Adrenal gland (tissue), 12 donors: ENCODE results near the gene HDAC4. TPM values are rescaled to one million over a fixed set of nuclear protein-coding genes. Genes with fewer than 3 reads are reported as not detected.

ENCODE experiments used
- DNase-seq, 7 donors: peaks; one replicate each; pipeline ENCODE4 v3.0.0-alpha.2; 2019 to 2020
- H3K27ac ChIP-seq, 5 donors: fragments of 200-600 bp; sonication (generic) in 4 of 5; 1 replicate in 3 of 5; 2 replicates in 2 of 5; pipeline versions ENCODE4 v1.5.1 to v1.8.0; 2016 to 2020; ENCODE audit warnings: mild to moderate bottlenecking in 1 of 5
- H3K27me3 ChIP-seq: fragments of 200-600 bp; 2 replicates; pipeline ENCODE4 v1.8.0; 2021
- H3K36me3 ChIP-seq, 2 donors: fragments of 200-600 bp; replicated peaks in 1 of 2; 1 replicate in 1 of 2; 2 replicates in 1 of 2; pipeline versions ENCODE4 v1.5.1 to v1.8.0; 2018 to 2022
- H3K4me1 ChIP-seq, 2 donors: fragments of 200-600 bp; replicated peaks in 1 of 2; 1 replicate in 1 of 2; 2 replicates in 1 of 2; pipeline versions ENCODE4 v1.5.1 to v1.8.0; 2018 to 2021
- H3K4me3 ChIP-seq, 4 donors: fragments of 200-600 bp; sonication (generic) in 3 of 4; one replicate each; pipeline ENCODE4 v1.5.1; 2016 to 2018
- H3K9me3 ChIP-seq, 3 donors: fragments of 200-600 bp; sonication (generic) in 1 of 3; replicated peaks in 1 of 3; 1 replicate in 2 of 3; 2 replicates in 1 of 3; pipeline versions ENCODE4 v1.5.1 to v1.8.0; 2016 to 2021
- POLR2A ChIP-seq, 2 donors: fragments of 450-650 bp; IDR thresholded peaks; one replicate each; pipeline ENCODE4 v1.6.1; 2017; ENCODE audit warnings: antibody characterized with exemption in 2 of 2, mild to moderate bottlenecking in 2 of 2, moderate library complexity in 1 of 2
- WGBS, 4 donors: extraction: QIAGEN DNeasy Blood & Tissue Kit in 2 of 4; methylation state at CpG; one replicate each; pipeline versions ENCODE4 v1.1.5 to v1.1.7; 2013 to 2017; 5-methylcytosine and 5-hydroxymethylcytosine counted together
- intact Hi-C, 2 donors: fragments of 100-400 bp; cut with DNase I; formaldehyde crosslinking; loops; one replicate each; pipeline versions ENCODE4 v1.14.1 to v1.15.0; 2022 to 2023
- polyA plus RNA-seq, 3 donors: library from polyadenylated mRNA; stranded (reverse); fragments of 200-250 nt in 2 of 3; fragments of 350-450 nt in 1 of 3; fragmentation: Illumina TruSeq in 1 of 3; extraction: RNeasy Lipid Tissue Mini Kit (QIAGEN cat#74804) in 1 of 3; gene quantifications; one replicate each; pipeline ENCODE4 v1.2.3, GENCODE V29; 2013 to 2014
- total RNA-seq, 9 donors: library from RNA; depleted of rRNA in 4 of 9; stranded (reverse); fragments of >200 nt in 4 of 9; fragments of 120-200 nt in 1 of 9; fragmentation: NEBNext Ultra II Directional in 1 of 9; extraction: Animal tissue kit (Norgen Biotek cat#: 25700) in 1 of 9; gene quantifications; one replicate each; pipeline versions ENCODE4 v1.1.0 to v1.2.4, GENCODE V29; 2013 to 2023
- TF ChIP-seq, protein P1 (sequence below), 6 experiments: fragments of 450-650 bp in 4 of 6; fragments of 200-600 bp in 2 of 6; sonication (generic) in 1 of 6; IDR thresholded peaks; 1 replicate in 5 of 6; 2 replicates in 1 of 6; pipeline versions ENCODE4 v1.5.1 to v1.8.0; 2016 to 2021; ENCODE audit warnings: antibody characterized with exemption in 6 of 6, mild to moderate bottlenecking in 2 of 6, moderate library complexity in 1 of 6
- donor health status: healthy with polysubstance abuse.
- donor health status: Bipolar disorder and iron deficiency.
- donor health status: DM: yes; HTN: yes; CAD: no.
- donor health status: DM: no; HTN: no; CAD: no.
- donor health status: DM: no; HTN: no; CAD: no.
- donor health status: DM: yes; HTN: yes; CAD: no.

Gene HDAC4
- total and polyA plus RNA-seq, 12 donors, result 8.3 to 88.9 (median 28.7) TPM

DNA sequence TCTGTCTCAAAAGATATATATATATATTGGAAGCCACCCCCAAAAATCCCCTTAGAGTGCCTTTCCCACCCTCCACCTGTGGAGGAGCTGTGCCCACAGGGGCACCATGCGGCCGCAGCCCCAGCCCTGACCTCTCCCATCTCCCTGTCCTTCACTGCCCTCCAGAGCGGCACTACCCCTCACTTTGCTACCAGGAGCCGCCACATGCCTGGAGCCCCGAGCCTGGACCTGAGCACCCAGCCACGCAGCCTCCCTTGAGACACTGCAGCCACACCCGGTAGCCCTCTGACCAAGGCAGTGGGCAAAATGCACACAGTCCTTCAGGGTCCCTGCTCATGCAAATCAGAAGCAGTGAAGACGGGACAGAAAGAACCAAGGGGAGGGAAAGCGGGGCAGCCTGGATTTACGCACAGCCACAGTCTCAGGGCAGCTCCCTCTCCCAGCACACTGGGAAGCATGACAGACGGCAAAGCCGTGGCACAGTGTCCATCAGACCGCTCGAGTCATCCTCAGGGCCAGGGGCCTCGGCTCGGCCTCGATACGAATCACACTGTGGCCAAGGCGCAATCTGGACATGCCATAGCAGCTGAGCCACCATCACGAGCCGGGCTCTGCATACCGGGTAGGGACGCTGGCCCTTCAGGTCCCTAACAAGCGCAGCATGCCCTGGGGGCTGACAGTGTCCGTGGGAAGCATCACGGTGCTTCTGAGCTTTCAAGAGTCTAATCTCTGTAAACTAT, 10.1 kb downstream of the HDAC4 start:
- Histone ChIP-seq H3K27ac (peak overlapping the region in 3 of 5 donors; percentile 21 to 79 (median 69)), H3K4me1 (peaks cover 15 to 52% of the 10 kb centered on the region in 2 donors)
- intact Hi-C loops, result loop anchor here (10.0 kb wide), 3 partner anchors 76 to 246 kb away; no protein-coding TSS in a partner anchor

DNA sequence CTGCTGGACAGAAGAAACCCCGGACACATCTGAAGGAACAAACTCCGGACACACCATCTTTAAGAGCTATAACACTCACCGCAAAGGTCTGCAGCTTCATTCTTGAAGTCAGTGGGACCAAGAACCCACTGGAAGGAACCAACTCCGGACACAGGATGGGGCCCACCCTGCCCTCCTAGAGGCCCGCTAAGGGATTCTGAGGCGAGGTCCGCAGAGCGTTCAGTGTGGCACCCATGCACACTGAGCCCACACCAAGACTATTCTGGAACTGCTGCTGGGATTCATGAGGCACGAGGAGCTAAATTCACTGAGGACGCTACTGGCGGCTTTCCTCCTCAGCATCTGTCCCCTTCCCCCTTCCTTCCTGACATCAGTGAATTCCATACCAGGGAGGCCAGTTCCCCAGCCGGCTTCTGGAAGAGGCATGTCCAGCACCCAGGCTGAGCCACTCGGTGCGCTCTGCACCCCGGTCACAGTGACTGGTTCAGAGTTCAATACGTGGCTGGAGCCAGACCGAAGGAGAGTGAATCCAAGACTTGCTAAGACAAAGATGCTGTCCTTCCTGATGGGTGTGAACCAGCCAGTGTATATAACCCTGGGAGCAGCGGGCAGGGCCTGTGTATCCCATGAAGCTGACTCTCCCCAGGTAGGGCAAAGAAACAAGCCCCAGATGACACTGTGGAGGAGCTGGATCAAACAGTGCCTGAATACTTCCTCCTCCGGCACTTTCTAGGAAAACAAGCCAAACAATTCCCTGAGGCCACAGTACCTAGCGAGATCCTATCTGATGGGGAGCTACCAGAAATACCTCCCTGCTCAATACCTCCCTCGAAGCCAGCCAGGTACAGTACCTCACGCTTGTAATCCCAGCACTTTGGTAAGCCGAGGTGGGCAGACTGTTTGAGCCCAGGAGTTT, 11.1 kb downstream of the HDAC4 start:
- Histone ChIP-seq H3K27me3 (no peaks in the 10 kb centered on the region), H3K9me3 (no peaks in the 10 kb centered on the region), H3K36me3 (no peaks in the 10 kb centered on the region), H3K4me3 (no peak overlapping the region), H3K27ac (peak overlapping the region in 2 of 5 donors; percentile 69 to 79), H3K4me1 (peaks cover 15 to 41% of the 10 kb centered on the region in 2 donors)
- DNase-seq, result no peak
- 96 to 98% (median 97%) methylated on average over 14 to 23 of the region's 23 CpGs for WGBS, 4 donors
- TF ChIP-seq, protein P1, sequence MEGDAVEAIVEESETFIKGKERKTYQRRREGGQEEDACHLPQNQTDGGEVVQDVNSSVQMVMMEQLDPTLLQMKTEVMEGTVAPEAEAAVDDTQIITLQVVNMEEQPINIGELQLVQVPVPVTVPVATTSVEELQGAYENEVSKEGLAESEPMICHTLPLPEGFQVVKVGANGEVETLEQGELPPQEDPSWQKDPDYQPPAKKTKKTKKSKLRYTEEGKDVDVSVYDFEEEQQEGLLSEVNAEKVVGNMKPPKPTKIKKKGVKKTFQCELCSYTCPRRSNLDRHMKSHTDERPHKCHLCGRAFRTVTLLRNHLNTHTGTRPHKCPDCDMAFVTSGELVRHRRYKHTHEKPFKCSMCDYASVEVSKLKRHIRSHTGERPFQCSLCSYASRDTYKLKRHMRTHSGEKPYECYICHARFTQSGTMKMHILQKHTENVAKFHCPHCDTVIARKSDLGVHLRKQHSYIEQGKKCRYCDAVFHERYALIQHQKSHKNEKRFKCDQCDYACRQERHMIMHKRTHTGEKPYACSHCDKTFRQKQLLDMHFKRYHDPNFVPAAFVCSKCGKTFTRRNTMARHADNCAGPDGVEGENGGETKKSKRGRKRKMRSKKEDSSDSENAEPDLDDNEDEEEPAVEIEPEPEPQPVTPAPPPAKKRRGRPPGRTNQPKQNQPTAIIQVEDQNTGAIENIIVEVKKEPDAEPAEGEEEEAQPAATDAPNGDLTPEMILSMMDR (IDR thresholded peaks at IDR 0.05), result no peak
- TF ChIP-seq POLR2A (IDR thresholded peaks at IDR 0.05), result no peak
- intact Hi-C loops, result loop anchor here (5.0 to 10.0 kb wide), 4 partner anchors 52 to 245 kb away; no protein-coding TSS in a partner anchor

More for the DNA sequence above, 10.1 kb downstream of the HDAC4 start:
- Histone ChIP-seq H3K9me3 (no peaks in the 10 kb centered on the region), H3K27me3 (no peaks in the 10 kb centered on the region), H3K36me3 (no peaks in the 10 kb centered on the region), H3K4me3 (no peak overlapping the region)
- WGBS, 4 donors, result 50 to 56% (median 55%) methylated on average over 20 to 26 of the region's 26 CpGs
- no peak for TF ChIP-seq POLR2A (IDR thresholded peaks at IDR 0.05)
- TF ChIP-seq, protein P1 (IDR thresholded peaks at IDR 0.05), result peak in 1 of 6 experiments; percentile 15
- DNase-seq, result peak in 5 of 7 donors; percentile 41 to 74 (median 53)

DNA sequence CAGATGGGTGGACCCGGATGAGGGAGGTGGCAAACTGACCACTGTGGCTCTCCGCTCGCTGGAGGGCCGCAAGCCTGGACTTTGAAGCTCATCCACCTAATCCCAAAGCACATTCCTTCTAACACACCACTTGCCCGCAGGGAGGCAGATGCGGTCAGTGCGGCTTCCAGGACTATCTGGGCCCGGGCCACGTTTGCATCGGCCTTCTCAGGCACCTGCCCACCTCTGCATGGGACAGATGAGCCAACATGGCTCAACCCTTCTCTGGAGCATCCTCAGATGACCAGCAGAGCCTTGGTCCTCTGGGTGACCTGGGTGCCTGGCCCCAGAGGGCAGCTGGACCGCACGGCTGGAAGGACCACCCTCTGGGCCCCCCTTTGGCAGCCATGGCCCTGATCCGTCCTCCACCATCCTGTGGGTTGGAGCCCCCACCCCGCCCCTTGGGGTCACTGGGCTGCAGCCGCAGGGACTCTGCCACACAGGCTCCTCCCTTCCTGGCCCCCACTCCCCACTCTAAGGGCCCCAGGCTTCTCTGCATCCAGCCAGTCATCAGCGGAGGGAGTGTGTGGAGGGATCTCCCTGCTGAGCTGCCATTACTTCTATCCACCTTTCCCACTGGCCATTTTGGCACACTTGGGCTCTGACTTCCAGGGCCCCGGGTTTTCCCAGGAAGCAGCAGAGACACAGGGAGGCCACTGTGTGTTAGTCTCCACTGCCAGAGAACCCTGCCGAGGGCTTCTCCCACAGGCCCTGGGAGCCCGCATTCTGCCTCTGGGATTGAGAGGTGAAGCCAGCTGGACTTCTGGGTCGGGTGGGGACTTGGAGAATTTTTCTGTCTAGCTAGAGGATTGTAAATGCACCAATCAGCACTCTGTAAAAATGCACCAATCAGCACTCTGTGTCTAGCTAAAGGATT, 12.3 kb downstream of the HDAC4 start:
- WGBS, 4 donors, result 92 to 98% (median 94%) methylated on average over 11 to 20 of the region's 20 CpGs
- no peak overlapping the region for H3K27ac ChIP-seq
- H3K9me3 ChIP-seq, result no peaks in the 10 kb centered on the region
- DNase-seq, result no peak
- no peaks in the 10 kb centered on the region for H3K27me3 ChIP-seq
- no peaks in the 10 kb centered on the region for H3K36me3 ChIP-seq
- no peak overlapping the region for H3K4me3 ChIP-seq
- intact Hi-C loops, result loop anchor here in 1 of 2 donors (5.0 kb wide), 1 partner anchor 51 kb away; no protein-coding TSS in a partner anchor
- no peak for TF ChIP-seq POLR2A (IDR thresholded peaks at IDR 0.05)
- TF ChIP-seq, protein P1 (IDR thresholded peaks at IDR 0.05), result no peak
- peaks cover 12 to 29% of the 10 kb centered on the region in 2 donors for H3K4me1 ChIP-seq
